Parathyroid adenoma (tissue), 2 donors: Measurements from ENCODE around the gene PCBP3.
"Not testable (repeated sequence)": the region's sequence is repeated elsewhere in the genome, so short reads cannot be mapped to it uniquely, and the experiment has no call there.

Source experiments
- H2AFZ ChIP-seq: fragments of 300-600 bp; sonication (generic); one replicate; pipeline ENCODE4 v1.7.0; 2017; ENCODE audit warnings: antibody characterized with exemption, mild to moderate bottlenecking
- H3K27ac ChIP-seq: fragments of 300-600 bp; sonication (generic); one replicate; pipeline ENCODE4 v1.7.0; 2017
- H3K27me3 ChIP-seq: fragments of 300-600 bp; sonication (generic); one replicate; pipeline ENCODE4 v1.7.0; 2017; ENCODE audit warnings: low read length; ENCODE audit not compliant: control insufficient read depth, insufficient read depth
- H3K36me3 ChIP-seq: fragments of 300-600 bp; sonication (generic); one replicate; pipeline ENCODE4 v1.7.0; 2017; ENCODE audit warnings: low read length; ENCODE audit not compliant: control insufficient read depth, insufficient read depth
- H3K4me1 ChIP-seq: fragments of 300-600 bp; sonication (generic); one replicate; pipeline ENCODE4 v1.7.0; 2017; ENCODE audit warnings: control low read depth
- H3K4me2 ChIP-seq: fragments of 300-600 bp; sonication (generic); one replicate; pipeline ENCODE4 v1.7.0; 2017; ENCODE audit warnings: low read length
- H3K4me3 ChIP-seq: fragments of 300-600 bp; sonication (generic); one replicate; pipeline ENCODE4 v1.7.0; 2017; ENCODE audit warnings: low read depth, low read length
- H3K79me2 ChIP-seq: fragments of 300-600 bp; sonication (generic); one replicate; pipeline ENCODE4 v1.7.0; 2017; ENCODE audit warnings: control low read depth
- H3K9ac ChIP-seq: fragments of 300-600 bp; sonication (generic); one replicate; pipeline ENCODE4 v1.7.0; 2017; ENCODE audit warnings: mild to moderate bottlenecking
- H3K9me3 ChIP-seq: fragments of 300-600 bp; sonication (generic); one replicate; pipeline ENCODE4 v1.7.0; 2017; ENCODE audit warnings: low read length; ENCODE audit not compliant: control insufficient read depth
- TF ChIP-seq, protein P1 (sequence below): fragments of 300-600 bp; sonication (generic); IDR thresholded peaks from one replicate; pipeline ENCODE4 v1.7.0; 2017; ENCODE audit warnings: antibody characterized with exemption, mild to moderate bottlenecking
- donor health status: primary hyperparathyroidism.

PCBP3 gene

DNA sequence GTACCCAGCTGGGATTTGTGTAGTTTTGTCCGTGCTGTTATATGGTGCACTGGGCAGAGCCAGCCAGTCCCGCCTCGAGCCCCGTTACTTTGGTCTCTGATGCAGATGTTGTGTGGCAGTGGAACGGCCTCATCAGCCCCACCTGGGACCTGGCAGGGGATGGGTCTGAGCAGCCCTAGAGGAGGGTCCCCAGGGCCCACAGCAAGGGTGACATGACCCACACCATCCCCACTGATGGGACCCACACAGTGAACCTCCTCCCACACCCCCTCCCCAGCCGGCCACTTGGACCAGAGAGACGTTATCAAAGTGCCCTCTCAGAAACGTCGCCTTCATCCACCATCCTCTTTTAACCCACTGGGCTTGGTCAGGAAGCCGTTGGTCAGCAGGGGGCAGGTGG, 42.0 kb upstream of the PCBP3 start:
- Histone ChIP-seq H3K9me3 (no peaks in the 10 kb centered on the region), H3K9ac (no peak overlapping the region), H3K4me3 (no peak overlapping the region), H2AFZ (no peak overlapping the region), H3K79me2 (no peaks in the 10 kb centered on the region), H3K4me1 (no peaks in the 10 kb centered on the region), H3K27me3 (peaks cover 3% of the 10 kb centered on the region), H3K36me3 (no peaks in the 10 kb centered on the region), H3K4me2 (no peak overlapping the region), H3K27ac (no peak overlapping the region)
- TF ChIP-seq, protein P1, sequence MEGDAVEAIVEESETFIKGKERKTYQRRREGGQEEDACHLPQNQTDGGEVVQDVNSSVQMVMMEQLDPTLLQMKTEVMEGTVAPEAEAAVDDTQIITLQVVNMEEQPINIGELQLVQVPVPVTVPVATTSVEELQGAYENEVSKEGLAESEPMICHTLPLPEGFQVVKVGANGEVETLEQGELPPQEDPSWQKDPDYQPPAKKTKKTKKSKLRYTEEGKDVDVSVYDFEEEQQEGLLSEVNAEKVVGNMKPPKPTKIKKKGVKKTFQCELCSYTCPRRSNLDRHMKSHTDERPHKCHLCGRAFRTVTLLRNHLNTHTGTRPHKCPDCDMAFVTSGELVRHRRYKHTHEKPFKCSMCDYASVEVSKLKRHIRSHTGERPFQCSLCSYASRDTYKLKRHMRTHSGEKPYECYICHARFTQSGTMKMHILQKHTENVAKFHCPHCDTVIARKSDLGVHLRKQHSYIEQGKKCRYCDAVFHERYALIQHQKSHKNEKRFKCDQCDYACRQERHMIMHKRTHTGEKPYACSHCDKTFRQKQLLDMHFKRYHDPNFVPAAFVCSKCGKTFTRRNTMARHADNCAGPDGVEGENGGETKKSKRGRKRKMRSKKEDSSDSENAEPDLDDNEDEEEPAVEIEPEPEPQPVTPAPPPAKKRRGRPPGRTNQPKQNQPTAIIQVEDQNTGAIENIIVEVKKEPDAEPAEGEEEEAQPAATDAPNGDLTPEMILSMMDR: no peak

DNA sequence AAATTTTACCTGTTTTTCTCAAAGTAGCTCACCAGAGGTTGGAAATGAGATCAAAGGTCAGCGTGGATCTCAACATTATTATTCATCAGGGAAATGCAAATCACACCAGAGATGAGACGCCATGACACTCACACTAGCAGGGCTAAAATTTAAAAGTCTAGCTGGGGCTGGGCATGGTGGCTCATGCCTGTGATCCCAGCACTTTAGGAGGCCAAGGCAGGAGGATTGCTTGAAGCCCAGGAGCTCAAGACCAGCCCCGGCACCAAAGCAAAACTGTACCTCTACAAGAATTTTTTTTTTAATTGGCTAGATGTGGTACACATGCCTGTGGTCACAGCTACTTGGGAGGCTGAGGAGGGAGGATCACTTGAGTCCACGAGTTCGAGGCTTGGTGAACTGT, 41.4 kb upstream of the PCBP3 start:
- H3K4me2 ChIP-seq: no peak overlapping the region
- no peak overlapping the region for H3K9ac ChIP-seq
- no peaks in the 10 kb centered on the region for H3K79me2 ChIP-seq
- TF ChIP-seq, protein P1: no peak
- no peaks in the 10 kb centered on the region for H3K36me3 ChIP-seq
- H3K9me3 ChIP-seq: no peaks in the 10 kb centered on the region
- no peak overlapping the region for H2AFZ ChIP-seq
- no peak overlapping the region for H3K27ac ChIP-seq
- no peak overlapping the region for H3K4me3 ChIP-seq
- H3K4me1 ChIP-seq: no peaks in the 10 kb centered on the region
- peaks cover 3% of the 10 kb centered on the region for H3K27me3 ChIP-seq

DNA sequence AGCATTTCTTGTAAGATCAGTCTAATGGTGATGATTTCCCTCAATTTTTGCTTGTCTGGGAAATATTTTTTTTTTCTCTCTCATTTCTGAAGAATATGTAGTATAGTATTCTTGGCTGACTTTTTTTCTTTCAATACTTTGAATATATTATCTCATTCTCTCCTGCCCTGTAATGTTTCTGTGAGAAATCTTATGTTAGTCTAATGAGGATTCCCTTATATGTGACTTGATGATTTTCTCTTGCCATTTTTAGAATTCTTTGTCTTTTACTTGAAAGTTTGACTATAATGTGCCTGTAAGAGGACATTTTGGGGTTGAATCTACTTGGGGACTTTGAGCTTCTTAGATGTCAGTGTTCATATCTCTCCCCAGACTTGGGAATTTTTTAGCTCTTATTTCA, 40.0 kb upstream of the PCBP3 start:
- no peaks in the 10 kb centered on the region for H3K9me3 ChIP-seq
- H2AFZ ChIP-seq: no peak overlapping the region
- peaks cover 2% of the 10 kb centered on the region for H3K27me3 ChIP-seq
- no peaks in the 10 kb centered on the region for H3K79me2 ChIP-seq
- H3K9ac ChIP-seq: no peak overlapping the region
- H3K27ac ChIP-seq: no peak overlapping the region
- H3K4me3 ChIP-seq: no peak overlapping the region
- H3K36me3 ChIP-seq: no peaks in the 10 kb centered on the region
- TF ChIP-seq, protein P1: no peak
- H3K4me1 ChIP-seq: no peaks in the 10 kb centered on the region
- H3K4me2 ChIP-seq: no peak overlapping the region

DNA sequence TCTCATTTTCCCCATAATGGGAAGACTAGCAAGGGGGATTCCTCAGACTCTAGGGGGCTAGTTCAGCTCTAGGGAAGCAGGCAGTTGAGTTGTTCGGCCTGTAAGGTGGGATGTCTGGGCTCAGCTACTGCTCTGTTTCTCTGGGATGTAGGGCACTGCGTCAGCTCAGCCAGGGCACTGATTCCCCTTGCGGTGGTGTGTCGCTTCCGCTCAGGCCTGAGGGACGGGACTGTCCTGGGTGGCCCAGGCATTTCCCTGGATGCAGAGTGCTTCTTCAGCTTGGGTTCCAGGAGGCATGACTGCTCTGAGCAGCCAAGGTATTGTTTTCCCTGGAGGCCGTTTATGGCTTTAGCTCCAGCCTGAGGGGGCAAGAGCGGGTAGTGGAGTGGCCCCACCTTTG, 38.8 kb upstream of the PCBP3 start:
- not testable (repeated sequence) for H3K27ac ChIP-seq, H3K36me3 ChIP-seq, H3K9ac ChIP-seq, H3K9me3 ChIP-seq, H2AFZ ChIP-seq, H3K27me3 ChIP-seq, H3K79me2 ChIP-seq, H3K4me1 ChIP-seq, H3K4me3 ChIP-seq, H3K4me2 ChIP-seq

DNA sequence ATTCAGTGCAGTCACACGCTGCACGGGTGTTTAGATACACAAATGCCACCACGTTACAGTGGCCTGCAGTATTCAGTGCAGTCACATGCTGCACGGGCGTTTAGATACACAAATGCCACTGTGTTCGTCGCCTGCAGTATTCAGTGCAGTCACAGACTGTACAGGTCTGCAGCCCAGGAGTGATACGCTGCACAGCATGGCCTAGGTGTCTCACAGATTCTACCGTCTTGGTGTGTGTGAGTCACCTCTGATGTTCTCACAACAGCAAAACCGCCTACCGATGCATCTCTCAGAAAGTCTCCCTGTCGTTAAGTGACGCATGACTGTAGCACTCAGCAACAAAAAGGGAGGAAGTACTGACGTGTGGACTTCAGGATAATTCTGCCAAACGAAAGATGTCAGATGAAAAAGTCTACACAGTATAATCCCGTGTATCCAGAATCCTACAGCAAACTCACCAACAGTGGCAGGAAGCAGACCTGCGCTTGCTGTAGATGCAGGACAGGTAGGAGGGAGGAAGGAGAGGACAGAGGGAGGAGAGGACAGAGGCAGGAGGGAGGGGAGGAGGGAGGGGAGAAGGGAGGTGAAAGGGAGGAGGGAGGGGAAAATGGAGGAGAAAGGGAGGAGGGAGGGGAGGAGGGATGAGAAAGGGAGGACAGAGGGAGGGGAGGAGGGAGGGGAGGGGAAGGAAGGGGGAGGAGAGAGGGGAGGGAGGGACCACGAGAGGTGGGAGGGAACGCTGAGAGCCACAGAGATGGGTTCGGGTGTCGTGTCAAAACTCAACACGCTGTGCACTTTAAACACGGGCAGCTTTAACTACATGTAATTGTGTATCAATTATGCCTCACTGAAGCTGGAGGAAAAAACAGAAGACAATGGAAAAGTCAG, 36.3 kb upstream of the PCBP3 start:
- no peak overlapping the region for H3K27ac ChIP-seq
- H3K9ac ChIP-seq: no peak overlapping the region
- TF ChIP-seq, protein P1: no peak
- no peaks in the 10 kb centered on the region for H3K79me2 ChIP-seq
- H3K27me3 ChIP-seq: no peaks in the 10 kb centered on the region
- no peak overlapping the region for H3K4me3 ChIP-seq
- H3K4me2 ChIP-seq: no peak overlapping the region
- H2AFZ ChIP-seq: no peak overlapping the region
- H3K4me1 ChIP-seq: no peaks in the 10 kb centered on the region
- H3K9me3 ChIP-seq: no peaks in the 10 kb centered on the region
- H3K36me3 ChIP-seq: no peaks in the 10 kb centered on the region
